Measurements from ENCODE around the gene SCGB1A1. TPM values are rescaled to one million over a fixed set of nuclear protein-coding genes. Genes with fewer than 3 reads are reported as not detected.

The SCGB1A1 gene
- total and polyA plus RNA-seq, 2 donors (not counting 1 experiment from before 2014, with no cell fraction given), result not detected

DNA sequence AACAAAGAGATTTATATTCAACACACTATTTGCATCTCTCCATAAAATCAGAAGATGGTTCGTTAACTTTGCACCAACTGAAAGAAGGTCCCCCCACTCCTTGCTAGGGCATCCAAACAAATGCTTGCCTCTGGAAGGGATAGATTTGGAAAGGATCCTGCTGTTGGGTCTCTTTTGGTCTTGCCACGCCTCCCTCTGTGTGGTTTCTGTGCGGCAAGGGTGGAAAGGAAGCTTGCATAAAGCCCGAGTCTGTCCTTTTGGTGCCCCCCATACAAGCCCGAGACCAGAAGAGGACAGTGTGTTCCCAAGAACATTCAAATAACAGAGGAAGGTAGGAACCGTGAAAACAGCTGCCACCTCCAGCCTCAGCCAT is 15.1 kb downstream of the SCGB1A1 start:
- no peaks in the 10 kb centered on the region for H3K9me3 ChIP-seq (ENCODE audit: control insufficient read depth, insufficient read depth, low read depth, low read length)
- H4K20me1 ChIP-seq (ENCODE audit: control insufficient read depth, extremely low read depth, insufficient read depth, low read length), result no peaks in the 10 kb centered on the region
- no peak overlapping the region for H3K9ac ChIP-seq (ENCODE audit: insufficient read depth, low read length)
- no peaks in the 10 kb centered on the region for H3K36me3 ChIP-seq (ENCODE audit: control insufficient read depth, insufficient read depth, low read length)
- no peak overlapping the region for H3K27ac ChIP-seq (ENCODE audit: insufficient read depth, low read length)
- no peaks in the 10 kb centered on the region for H3K79me2 ChIP-seq (ENCODE audit: control insufficient read depth, insufficient read depth, low read length)
- no peaks in the 10 kb centered on the region for H3K27me3 ChIP-seq (ENCODE audit: control insufficient read depth, insufficient read depth, low read length)
- H3K4me3 ChIP-seq (replicated peaks in 1 of 4; ENCODE audit: control extremely low read depth in 1 of 4, insufficient read depth in 1 of 4, low read depth in 3 of 4, low read length in 4 of 4), result no peak overlapping the region
- no peak for DNase-seq (ENCODE audit: low read depth in 2 of 2)
- TF ChIP-seq, protein P1, sequence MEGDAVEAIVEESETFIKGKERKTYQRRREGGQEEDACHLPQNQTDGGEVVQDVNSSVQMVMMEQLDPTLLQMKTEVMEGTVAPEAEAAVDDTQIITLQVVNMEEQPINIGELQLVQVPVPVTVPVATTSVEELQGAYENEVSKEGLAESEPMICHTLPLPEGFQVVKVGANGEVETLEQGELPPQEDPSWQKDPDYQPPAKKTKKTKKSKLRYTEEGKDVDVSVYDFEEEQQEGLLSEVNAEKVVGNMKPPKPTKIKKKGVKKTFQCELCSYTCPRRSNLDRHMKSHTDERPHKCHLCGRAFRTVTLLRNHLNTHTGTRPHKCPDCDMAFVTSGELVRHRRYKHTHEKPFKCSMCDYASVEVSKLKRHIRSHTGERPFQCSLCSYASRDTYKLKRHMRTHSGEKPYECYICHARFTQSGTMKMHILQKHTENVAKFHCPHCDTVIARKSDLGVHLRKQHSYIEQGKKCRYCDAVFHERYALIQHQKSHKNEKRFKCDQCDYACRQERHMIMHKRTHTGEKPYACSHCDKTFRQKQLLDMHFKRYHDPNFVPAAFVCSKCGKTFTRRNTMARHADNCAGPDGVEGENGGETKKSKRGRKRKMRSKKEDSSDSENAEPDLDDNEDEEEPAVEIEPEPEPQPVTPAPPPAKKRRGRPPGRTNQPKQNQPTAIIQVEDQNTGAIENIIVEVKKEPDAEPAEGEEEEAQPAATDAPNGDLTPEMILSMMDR (conservative IDR thresholded peaks at IDR 0.05 in 1 of 2, IDR thresholded peaks at IDR 0.05 in 1 of 2; ENCODE audit: low read depth in 1 of 2, low read length in 2 of 2), result no peak
- no peak for TF ChIP-seq EZH2 (IDR thresholded peaks at IDR 0.05; ENCODE audit: low read length, missing control alignments)
- peak overlapping the region; percentile 37 for H2AFZ ChIP-seq (ENCODE audit: low read length)
- peak overlapping the region; percentile 37 for H3K4me2 ChIP-seq (ENCODE audit: extremely low read depth, insufficient read depth, low read length)
- H3K4me1 ChIP-seq (ENCODE audit: control insufficient read depth, extremely low read depth, insufficient read depth, low read length), result peaks cover 22% of the 10 kb centered on the region

DNA sequence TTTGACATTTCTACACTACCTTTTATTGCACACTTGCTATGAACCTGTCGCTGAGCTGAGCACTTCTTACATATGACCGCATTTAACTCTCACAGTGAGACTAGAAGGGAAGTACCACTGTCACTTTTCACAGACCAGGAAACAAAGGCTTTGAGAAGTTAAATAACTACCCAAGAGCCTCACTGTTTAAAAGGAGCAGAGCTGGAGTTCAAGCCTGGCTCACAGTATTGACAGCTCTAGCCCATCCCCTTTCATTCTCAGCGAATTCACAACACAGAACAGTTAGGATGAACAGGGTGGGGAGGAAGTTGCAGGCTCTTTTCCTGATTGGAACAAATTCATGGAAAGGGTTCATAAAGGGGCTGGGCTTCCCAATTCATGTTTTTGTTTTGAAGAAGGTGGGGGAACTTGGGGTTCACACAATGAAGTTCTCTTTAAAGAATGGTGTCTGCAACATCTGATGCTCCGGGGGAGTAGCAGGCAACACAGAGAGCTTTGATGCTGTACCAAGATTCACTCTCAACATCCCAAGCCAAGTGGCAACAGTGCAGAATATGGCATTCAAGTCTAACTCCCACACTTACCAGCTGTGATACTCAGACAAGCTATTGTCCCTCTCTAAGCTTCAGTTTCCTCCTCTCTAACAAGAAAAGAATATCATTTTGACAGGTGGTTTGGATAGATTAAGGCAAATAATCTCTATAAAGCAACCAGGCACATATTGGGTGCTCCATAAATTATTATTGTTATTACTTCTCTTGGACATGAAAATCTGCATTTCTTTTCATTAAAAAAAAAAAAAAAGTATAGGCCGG is 17.2 kb downstream of the SCGB1A1 start:
- Histone ChIP-seq H2AFZ (ENCODE audit: low read length) (no peak overlapping the region), H3K4me3 (replicated peaks in 1 of 4; ENCODE audit: control extremely low read depth in 1 of 4, insufficient read depth in 1 of 4, low read depth in 3 of 4, low read length in 4 of 4) (no peak overlapping the region), H3K79me2 (ENCODE audit: control insufficient read depth, insufficient read depth, low read length) (no peaks in the 10 kb centered on the region), H3K27ac (ENCODE audit: insufficient read depth, low read length) (no peak overlapping the region), H3K4me2 (ENCODE audit: extremely low read depth, insufficient read depth, low read length) (no peak overlapping the region), H3K4me1 (ENCODE audit: control insufficient read depth, extremely low read depth, insufficient read depth, low read length) (peaks cover 24% of the 10 kb centered on the region), H3K36me3 (ENCODE audit: control insufficient read depth, insufficient read depth, low read length) (no peaks in the 10 kb centered on the region), H3K9me3 (ENCODE audit: control insufficient read depth, insufficient read depth, low read depth, low read length) (no peaks in the 10 kb centered on the region), H3K27me3 (ENCODE audit: control insufficient read depth, insufficient read depth, low read length) (no peaks in the 10 kb centered on the region), H4K20me1 (ENCODE audit: control insufficient read depth, extremely low read depth, insufficient read depth, low read length) (no peaks in the 10 kb centered on the region), H3K9ac (ENCODE audit: insufficient read depth, low read length) (no peak overlapping the region)
- no peak for DNase-seq (ENCODE audit: low read depth in 2 of 2)
- TF ChIP-seq EZH2 (IDR thresholded peaks at IDR 0.05; ENCODE audit: low read length, missing control alignments), result no peak
- TF ChIP-seq, protein P1 (conservative IDR thresholded peaks at IDR 0.05 in 1 of 2, IDR thresholded peaks at IDR 0.05 in 1 of 2; ENCODE audit: low read depth in 1 of 2, low read length in 2 of 2), result no peak

DNA sequence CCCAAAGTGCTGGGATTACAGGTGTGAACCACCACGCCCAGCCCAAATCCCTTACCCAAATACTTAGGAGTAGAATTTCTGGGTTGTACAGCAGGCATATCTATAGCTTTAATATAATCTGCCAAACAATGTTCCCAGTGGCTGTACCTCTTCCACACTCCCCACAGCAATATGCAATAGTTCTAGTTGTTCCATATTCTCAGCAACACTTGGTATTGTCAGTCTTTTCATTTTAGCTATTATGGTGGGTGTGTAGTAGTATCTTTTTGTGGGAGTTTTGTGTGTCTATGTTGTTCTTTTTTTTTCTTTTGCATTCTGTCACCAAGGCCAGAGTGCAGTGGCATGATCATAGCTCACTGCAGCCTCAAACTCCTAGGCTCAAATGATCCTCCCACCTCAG is 18.8 kb downstream of the SCGB1A1 start:
- TF ChIP-seq, protein P1 (conservative IDR thresholded peaks at IDR 0.05 in 1 of 2, IDR thresholded peaks at IDR 0.05 in 1 of 2; ENCODE audit: low read depth in 1 of 2, low read length in 2 of 2), result no peak
- no peak for TF ChIP-seq EZH2 (IDR thresholded peaks at IDR 0.05; ENCODE audit: low read length, missing control alignments)
- Histone ChIP-seq H3K36me3 (ENCODE audit: control insufficient read depth, insufficient read depth, low read length) (no peaks in the 10 kb centered on the region), H3K4me3 (replicated peaks in 1 of 4; ENCODE audit: control extremely low read depth in 1 of 4, insufficient read depth in 1 of 4, low read depth in 3 of 4, low read length in 4 of 4) (no peak overlapping the region), H2AFZ (ENCODE audit: low read length) (no peak overlapping the region), H3K4me2 (ENCODE audit: extremely low read depth, insufficient read depth, low read length) (no peak overlapping the region), H3K4me1 (ENCODE audit: control insufficient read depth, extremely low read depth, insufficient read depth, low read length) (peaks cover 17% of the 10 kb centered on the region), H3K27ac (ENCODE audit: insufficient read depth, low read length) (no peak overlapping the region), H3K27me3 (ENCODE audit: control insufficient read depth, insufficient read depth, low read length) (no peaks in the 10 kb centered on the region), H4K20me1 (ENCODE audit: control insufficient read depth, extremely low read depth, insufficient read depth, low read length) (no peaks in the 10 kb centered on the region), H3K9ac (ENCODE audit: insufficient read depth, low read length) (no peak overlapping the region), H3K9me3 (ENCODE audit: control insufficient read depth, insufficient read depth, low read depth, low read length) (no peaks in the 10 kb centered on the region), H3K79me2 (ENCODE audit: control insufficient read depth, insufficient read depth, low read length) (no peaks in the 10 kb centered on the region)
- DNase-seq (ENCODE audit: low read depth in 2 of 2), result no peak
